ENCODE data around the gene S100A2. TPM values are rescaled to one million over a fixed set of nuclear protein-coding genes. Genes with fewer than 3 reads are reported as not detected.
"Not testable (repeated sequence)": the region's sequence is repeated elsewhere in the genome, so short reads cannot be mapped to it uniquely, and the experiment has no call there.

S100A2 gene
- total RNA-seq, 1 experiment from 2014 or later = 17.8 TPM

GRCh38 chr1:153532769-153533599, 32.7 kb downstream of the S100A2 start:
- DNase-seq (ENCODE audit: low spot score) = peak; percentile 78

GRCh38 chr1:153532181-153532580, 33.5 kb downstream of the S100A2 start:
- DNase-seq (ENCODE audit: low spot score) = no peak

GRCh38 chr1:153531638-153532037, 34.0 kb downstream of the S100A2 start:
- DNase-seq (ENCODE audit: low spot score) = no peak

- DNase-seq (ENCODE audit: low spot score) = no peak
These were observed 38.0 kb downstream of the S100A2 start for GRCh38 chr1:153527683-153528040.

- no peak for DNase-seq (ENCODE audit: low spot score)
These were observed 38.5 kb downstream of the S100A2 start for GRCh38 chr1:153527023-153527682.

- DNase-seq (ENCODE audit: low spot score) = no peak
These were observed 39.5 kb downstream of the S100A2 start for GRCh38 chr1:153526132-153526543.

- no peak for DNase-seq (ENCODE audit: low spot score)
These were observed 40.4 kb downstream of the S100A2 start for GRCh38 chr1:153525088-153525728.

GRCh38 chr1:153522353-153523048, 43.1 kb downstream of the S100A2 start:
- DNase-seq (ENCODE audit: low spot score) = not testable (repeated sequence)

- DNase-seq (ENCODE audit: low spot score) = not testable (repeated sequence)
These were observed 43.8 kb downstream of the S100A2 start for GRCh38 chr1:153521808-153522207.

GRCh38 chr1:153520818-153521476, 44.7 kb downstream of the S100A2 start:
- no peak for DNase-seq (ENCODE audit: low spot score)

- not testable (repeated sequence) for DNase-seq (ENCODE audit: low spot score)
These were observed 45.4 kb downstream of the S100A2 start for GRCh38 chr1:153520137-153520691.

GRCh38 chr1:153519242-153519641, 46.4 kb downstream of the S100A2 start:
- DNase-seq (ENCODE audit: low spot score) = no peak

GRCh38 chr1:153515504-153516394, 49.9 kb downstream of the S100A2 start:
- no peak for DNase-seq (ENCODE audit: low spot score)

GRCh38 chr1:153513666-153514065, 52.0 kb downstream of the S100A2 start:
- no peak for DNase-seq (ENCODE audit: low spot score)

- DNase-seq (ENCODE audit: low spot score) = peak; percentile 52
These were observed 52.6 kb downstream of the S100A2 start for GRCh38 chr1:153513023-153513422.

Other genes starting within 250 kb of the S100A2 start
- not detected in 2 replicates for gene PGLYRP4, start 217.0 kb downstream of the S100A2 start, total RNA-seq (2014; rRNA removed; shearing (Covaris generic))
- gene S100A9, start 208.0 kb downstream of the S100A2 start, total RNA-seq (2014; rRNA removed; shearing (Covaris generic)) = 0.74 TPM in 1 of 2 replicates, not detected in the other
- gene S100A12, start 190.2 kb downstream of the S100A2 start, total RNA-seq (2014; rRNA removed; shearing (Covaris generic)) = not detected in 2 replicates
- not detected in 2 replicates for gene S100A8, start 174.8 kb downstream of the S100A2 start, total RNA-seq (2014; rRNA removed; shearing (Covaris generic))
- not detected in 2 replicates for gene S100A7A, start 149.3 kb downstream of the S100A2 start, total RNA-seq (2014; rRNA removed; shearing (Covaris generic))
- not detected in 2 replicates for gene S100A7, start 105.2 kb downstream of the S100A2 start, total RNA-seq (2014; rRNA removed; shearing (Covaris generic))
- 469 and 852 TPM in 2 replicates for gene S100A6, start 29.9 kb downstream of the S100A2 start, total RNA-seq (2014; rRNA removed; shearing (Covaris generic))
- gene S100A5, start 24.9 kb downstream of the S100A2 start, total RNA-seq (2014; rRNA removed; shearing (Covaris generic)) = not detected in 2 replicates
- 33.4 and 36.2 TPM in 2 replicates for gene S100A4, start 20.0 kb downstream of the S100A2 start, total RNA-seq (2014; rRNA removed; shearing (Covaris generic))
- 5.2 and 5.3 TPM in 2 replicates for gene S100A3, start 16.6 kb downstream of the S100A2 start, total RNA-seq (2014; rRNA removed; shearing (Covaris generic))
- 25.1 and 35.9 TPM in 2 replicates for gene S100A16, start 47.3 kb upstream of the S100A2 start, total RNA-seq (2014; rRNA removed; shearing (Covaris generic))
- not detected in 2 replicates for gene S100A14, start 50.5 kb upstream of the S100A2 start, total RNA-seq (2014; rRNA removed; shearing (Covaris generic))
- 160 and 175 TPM in 2 replicates for gene S100A13, start 61.7 kb upstream of the S100A2 start, total RNA-seq (2014; rRNA removed; shearing (Covaris generic))
- 0.91 TPM in 1 of 2 replicates, not detected in the other for gene S100A1, start 62.6 kb upstream of the S100A2 start, total RNA-seq (2014; rRNA removed; shearing (Covaris generic))
- 39.3 and 42.6 TPM in 2 replicates for gene CHTOP, start 68.2 kb upstream of the S100A2 start, total RNA-seq (2014; rRNA removed; shearing (Covaris generic))
- gene SNAPIN, start 92.9 kb upstream of the S100A2 start, total RNA-seq (2014; rRNA removed; shearing (Covaris generic)) = 82.5 and 98.7 TPM in 2 replicates
- gene ILF2, start 105.1 kb upstream of the S100A2 start, total RNA-seq (2014; rRNA removed; shearing (Covaris generic)) = 345 and 420 TPM in 2 replicates
- not detected in 2 replicates for gene NPR1, start 112.8 kb upstream of the S100A2 start, total RNA-seq (2014; rRNA removed; shearing (Covaris generic))
- 16.7 and 18.6 TPM in 2 replicates for gene INTS3, start 162.2 kb upstream of the S100A2 start, total RNA-seq (2014; rRNA removed; shearing (Covaris generic))
- 0.93 and 2.9 TPM in 2 replicates for gene SLC27A3, start 209.6 kb upstream of the S100A2 start, total RNA-seq (2014; rRNA removed; shearing (Covaris generic))

Data from H4 (cell line).